GM18499 (cell line): ENCODE measurements around the gene USP16.

Source experiments
- ATAC-seq: cut with Tn5 transposase; IDR thresholded peaks from one replicate; pipeline ENCODE4 v1.9.1; 2021; ENCODE audit warnings: moderate number of reproducible peaks; ENCODE audit not compliant: insufficient read depth, unreplicated experiment

Gene USP16

GRCh38 chr21:29080454-29080941 is 56.0 kb downstream of the USP16 start:
- ATAC-seq = no peak

DNA sequence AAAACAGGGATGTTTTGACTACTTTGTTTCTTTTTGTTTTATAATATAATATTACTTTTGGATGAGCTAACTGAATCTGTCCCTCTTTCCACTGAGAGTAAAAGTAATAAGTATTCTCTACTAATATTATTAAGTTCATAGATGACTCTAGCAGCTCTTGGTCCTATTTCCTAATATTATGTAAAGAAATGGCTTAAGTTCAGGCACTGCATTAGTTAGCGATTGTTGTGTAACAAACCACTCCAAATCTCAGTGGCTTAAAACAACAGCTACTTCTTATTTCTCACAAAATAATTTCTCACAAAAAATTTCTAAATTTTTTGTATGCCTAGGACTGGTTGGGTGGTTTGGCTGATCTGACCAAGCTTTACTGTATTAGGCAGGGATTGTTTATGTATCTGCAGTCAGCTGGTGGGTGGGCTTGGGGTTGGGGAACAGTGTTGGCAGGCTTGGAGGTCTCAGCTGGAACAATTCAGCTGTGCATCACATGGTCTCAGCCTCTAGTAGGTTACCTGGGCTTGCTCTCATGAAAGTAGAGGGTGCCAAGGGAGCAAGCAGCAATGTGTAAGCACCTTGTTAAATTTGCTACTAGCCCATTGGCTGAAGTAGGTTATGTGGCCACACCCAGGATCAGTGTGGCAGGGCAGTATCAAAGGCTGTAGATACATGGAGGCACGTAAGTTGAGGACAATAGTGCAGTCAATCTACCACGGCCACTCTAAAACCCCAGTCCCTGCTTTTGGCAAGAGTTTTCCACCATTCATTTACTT is 57.8 kb downstream of the USP16 start:
- ATAC-seq = no peak

- no peak for ATAC-seq
These were observed 58.8 kb downstream of the USP16 start for GRCh38 chr21:29083306-29083705.

DNA sequence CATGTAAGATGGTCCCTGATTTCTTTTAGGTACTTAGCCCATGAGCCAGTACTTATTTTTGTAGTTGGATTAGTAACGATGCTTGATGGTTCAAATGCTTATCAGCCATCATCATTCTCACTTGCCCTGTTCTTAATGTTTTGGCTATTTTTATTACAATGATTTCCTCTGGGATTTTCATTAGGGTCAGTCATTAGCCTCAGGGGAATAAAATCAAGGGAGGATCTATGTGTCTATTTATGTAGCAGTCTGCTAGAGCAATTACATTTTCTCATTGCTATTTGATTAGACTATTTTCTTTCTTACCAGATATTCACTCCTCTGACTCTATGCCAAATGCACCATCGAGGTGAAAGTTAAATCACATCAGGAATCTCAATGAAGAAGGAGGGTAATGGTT is 59.9 kb downstream of the USP16 start:
- no peak for ATAC-seq

- ATAC-seq = no peak
These were observed 60.8 kb downstream of the USP16 start for GRCh38 chr21:29085106-29085752.

DNA sequence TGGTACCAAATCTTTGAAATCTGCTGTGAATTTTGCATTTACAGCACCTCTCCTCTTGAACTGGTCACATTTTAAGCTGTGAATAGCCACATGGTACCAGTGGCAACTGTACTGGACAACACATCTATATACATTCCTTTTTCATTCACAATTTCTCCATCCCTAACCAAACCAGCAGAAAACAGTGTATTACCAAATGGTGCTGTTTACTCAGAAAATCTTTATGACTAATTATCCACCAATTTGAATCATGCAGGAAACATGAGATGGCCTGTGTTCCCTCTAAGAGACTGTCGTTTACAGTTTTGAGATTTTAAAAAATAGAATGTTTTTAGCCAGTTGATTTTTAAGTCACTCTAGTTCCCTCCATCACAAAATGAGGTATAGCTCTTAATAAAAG is 66.6 kb downstream of the USP16 start:
- no peak for ATAC-seq

- ATAC-seq = no peak
These were observed 67.9 kb downstream of the USP16 start for GRCh38 chr21:29092102-29092959.

GRCh38 chr21:29096218-29097015 is 71.9 kb downstream of the USP16 start:
- no peak for ATAC-seq

DNA sequence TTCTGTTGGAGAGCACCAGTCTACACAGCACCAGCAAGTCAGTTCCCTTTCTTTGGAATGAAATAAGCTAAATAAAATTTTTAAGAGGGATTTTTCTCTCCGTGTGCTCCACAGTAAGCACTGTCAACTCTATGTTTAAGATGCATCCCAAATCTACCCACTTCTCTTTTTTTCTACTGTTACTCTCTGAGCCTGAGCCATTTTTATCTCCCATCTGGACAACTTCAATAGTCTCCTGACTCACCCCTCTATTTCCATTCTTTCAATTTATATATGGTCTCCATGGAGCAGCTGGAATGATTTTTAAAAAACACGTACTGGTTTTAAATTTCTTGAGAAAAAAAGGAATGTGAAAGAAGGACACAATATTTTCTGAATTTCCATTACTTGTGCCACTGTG is 73.7 kb downstream of the USP16 start:
- no peak for ATAC-seq

GRCh38 chr21:29102791-29103257 is 78.4 kb downstream of the USP16 start:
- ATAC-seq = no peak
